Muscle layer of duodenum (tissue), 2 donors: Measurements from ENCODE around the gene TMEM240.

Source experiments
- H3K27ac ChIP-seq: one replicate; pipeline ENCODE4 v1.7.0; 2013; ENCODE audit warnings: mild to moderate bottlenecking, low read length
- H3K27me3 ChIP-seq: one replicate; pipeline ENCODE4 v1.7.0; 2013; ENCODE audit warnings: low read depth, mild to moderate bottlenecking, control low read depth, low read length
- H3K36me3 ChIP-seq, 2 donors: one replicate each; pipeline ENCODE4 v1.7.0; 2013; ENCODE audit warnings: low read length in 2 of 2, control low read depth in 1 of 2, mild to moderate bottlenecking in 1 of 2; ENCODE audit not compliant: insufficient read depth in 2 of 2, control insufficient read depth in 1 of 2
- H3K4me1 ChIP-seq, 2 donors: one replicate each; pipeline ENCODE4 v1.7.0; 2013; ENCODE audit warnings: low read length in 2 of 2, mild to moderate bottlenecking in 2 of 2, control low read depth in 1 of 2, moderate library complexity in 1 of 2; ENCODE audit not compliant: insufficient read depth in 2 of 2, control insufficient read depth in 1 of 2
- H3K4me3 ChIP-seq, 2 donors: one replicate each; pipeline ENCODE4 v1.7.0; 2013; ENCODE audit warnings: low read length in 2 of 2, low read depth in 1 of 2, mild to moderate bottlenecking in 1 of 2
- H3K9me3 ChIP-seq, 2 donors: one replicate each; pipeline ENCODE4 v1.7.0; 2013; ENCODE audit warnings: low read length in 2 of 2, control low read depth in 1 of 2, mild to moderate bottlenecking in 1 of 2; ENCODE audit not compliant: control insufficient read depth in 1 of 2
- donor health status: healthy.

The TMEM240 gene

GRCh38 chr1:1540090-1540817, at the start of gene TMEM240:
Gene TMEM240, minus strand, starts transcription at chr1:1540624. Its CDS starts 278 bp downstream, at chr1:1540346.
- no peaks in the 10 kb centered on the region for H3K9me3 ChIP-seq
- H3K4me1 ChIP-seq, result peaks cover 0 to 29% of the 10 kb centered on the region in 2 donors
- peak within 1 kb of the TSS in 1 of 2 donors; percentile 76 for H3K4me3 ChIP-seq
- H3K27me3 ChIP-seq, result no peaks in the 10 kb centered on the region
- no peak within 1 kb of the TSS for H3K27ac ChIP-seq
- H3K36me3 ChIP-seq, result peaks cover 4 to 14% of the 10 kb centered on the region in 2 donors

- Histone ChIP-seq H3K27me3 (no peaks in the 10 kb centered on the region), H3K4me3 (no peak overlapping the region), H3K27ac (no peak overlapping the region), H3K9me3 (no peaks in the 10 kb centered on the region), H3K4me1 (no peaks in the 10 kb centered on the region), H3K36me3 (no peaks in the 10 kb centered on the region)
These were observed 43.1 kb upstream of the TMEM240 start for GRCh38 chr1:1583347-1584010.

GRCh38 chr1:1582585-1583346, 42.3 kb upstream of the TMEM240 start:
- Histone ChIP-seq H3K27me3 (no peaks in the 10 kb centered on the region), H3K27ac (no peak overlapping the region), H3K36me3 (no peaks in the 10 kb centered on the region), H3K9me3 (no peaks in the 10 kb centered on the region), H3K4me3 (no peak overlapping the region), H3K4me1 (no peaks in the 10 kb centered on the region)

- Histone ChIP-seq H3K4me3 (no peak overlapping the region), H3K9me3 (no peaks in the 10 kb centered on the region), H3K27me3 (no peaks in the 10 kb centered on the region), H3K36me3 (peaks cover 0 to 5% of the 10 kb centered on the region in 2 donors), H3K27ac (no peak overlapping the region), H3K4me1 (peaks cover 2 to 3% of the 10 kb centered on the region in 2 donors)
These were observed 38.0 kb upstream of the TMEM240 start for GRCh38 chr1:1578371-1578940.

- Histone ChIP-seq H3K4me1 (peaks cover 3 to 13% of the 10 kb centered on the region in 2 donors), H3K27me3 (no peaks in the 10 kb centered on the region), H3K27ac (no peak overlapping the region), H3K36me3 (peaks cover 0 to 5% of the 10 kb centered on the region in 2 donors), H3K4me3 (no peak overlapping the region), H3K9me3 (no peaks in the 10 kb centered on the region)
These were observed 37.1 kb upstream of the TMEM240 start for GRCh38 chr1:1577367-1578011.

- Histone ChIP-seq H3K27ac (peak within 1 kb of the TSS; percentile 100), H3K9me3 (no peaks in the 10 kb centered on the region), H3K4me3 (peak within 1 kb of the TSS; percentile 95 to 97), H3K36me3 (peaks cover 2 to 13% of the 10 kb centered on the region in 2 donors), H3K4me1 (peaks cover 3 to 24% of the 10 kb centered on the region in 2 donors), H3K27me3 (no peaks in the 10 kb centered on the region)
These were observed 34.5 kb upstream of the TMEM240 start, which contains the start of gene SSU72 for GRCh38 chr1:1574721-1575537. Gene SSU72, minus strand, starts transcription at chr1:1574863. Its CDS starts 306 bp downstream, at chr1:1574557.

- no peaks in the 10 kb centered on the region for H3K27me3 ChIP-seq
- peaks cover 9 to 15% of the 10 kb centered on the region in 2 donors for H3K36me3 ChIP-seq
- peaks cover 3 to 32% of the 10 kb centered on the region in 2 donors for H3K4me1 ChIP-seq
- H3K9me3 ChIP-seq, result no peaks in the 10 kb centered on the region
- peak overlapping the region; percentile 85 to 97 for H3K4me3 ChIP-seq
- peak overlapping the region; percentile 100 for H3K27ac ChIP-seq
These were observed 33.7 kb upstream of the TMEM240 start for GRCh38 chr1:1573843-1574720.

GRCh38 chr1:1569341-1569740, 28.9 kb upstream of the TMEM240 start:
- Histone ChIP-seq H3K27ac (no peak overlapping the region), H3K36me3 (peaks cover 14 to 28% of the 10 kb centered on the region in 2 donors), H3K4me1 (peaks cover 3 to 38% of the 10 kb centered on the region in 2 donors), H3K9me3 (no peaks in the 10 kb centered on the region), H3K27me3 (no peaks in the 10 kb centered on the region), H3K4me3 (no peak overlapping the region)

- Histone ChIP-seq H3K27me3 (no peaks in the 10 kb centered on the region), H3K4me3 (no peak overlapping the region), H3K9me3 (no peaks in the 10 kb centered on the region), H3K27ac (no peak overlapping the region), H3K4me1 (peaks cover 0 to 29% of the 10 kb centered on the region in 2 donors), H3K36me3 (peaks cover 24 to 35% of the 10 kb centered on the region in 2 donors)
These were observed 27.5 kb upstream of the TMEM240 start for GRCh38 chr1:1567891-1568291.
